Activated CD4-positive, alpha-beta T cell treated with anti-CD3 and anti-CD28 coated beads, Interleukin-2, amount 50 U/mL, for 16 hours (primary cell): ENCODE measurements around the gene PARP2.
"Not testable (repeated sequence)": the region's sequence is repeated elsewhere in the genome, so short reads cannot be mapped to it uniquely, and the experiment has no call there.

Experiments
- DNase-seq: peaks from one replicate; pipeline ENCODE4 v3.0.0-alpha.2; 2020

Gene PARP2

GRCh38 chr14:20343092-20343861 is at the start of gene PARP2:
TSS of gene PARP2 (plus strand) at chr14:20343635. CDS start at chr14:20343642, 7 bp downstream.
- peak; percentile 99 for DNase-seq

- DNase-seq: no peak
Observed at GRCh38 chr14:20294636-20295035, 48.8 kb upstream of the PARP2 start.

DNA sequence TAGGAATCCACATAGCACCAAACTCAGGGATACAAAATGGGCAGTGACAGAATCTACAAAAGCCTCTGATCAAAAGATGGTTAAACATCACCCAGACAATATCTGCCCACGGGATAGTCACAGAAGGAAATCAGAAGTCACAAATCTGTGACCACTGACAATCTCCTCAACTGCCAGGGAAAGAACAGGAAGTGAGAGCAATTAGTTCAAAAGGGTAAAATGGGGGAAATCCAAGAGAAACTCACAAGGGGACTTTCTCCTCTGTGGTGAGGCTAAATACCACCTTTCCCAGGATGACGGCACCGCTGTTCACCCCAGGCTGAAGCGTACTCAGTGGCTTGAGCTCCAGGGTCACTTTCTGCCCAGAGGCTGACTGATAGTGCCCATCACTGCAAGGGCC is 48.4 kb upstream of the PARP2 start:
- peak; percentile 8 for DNase-seq

DNA sequence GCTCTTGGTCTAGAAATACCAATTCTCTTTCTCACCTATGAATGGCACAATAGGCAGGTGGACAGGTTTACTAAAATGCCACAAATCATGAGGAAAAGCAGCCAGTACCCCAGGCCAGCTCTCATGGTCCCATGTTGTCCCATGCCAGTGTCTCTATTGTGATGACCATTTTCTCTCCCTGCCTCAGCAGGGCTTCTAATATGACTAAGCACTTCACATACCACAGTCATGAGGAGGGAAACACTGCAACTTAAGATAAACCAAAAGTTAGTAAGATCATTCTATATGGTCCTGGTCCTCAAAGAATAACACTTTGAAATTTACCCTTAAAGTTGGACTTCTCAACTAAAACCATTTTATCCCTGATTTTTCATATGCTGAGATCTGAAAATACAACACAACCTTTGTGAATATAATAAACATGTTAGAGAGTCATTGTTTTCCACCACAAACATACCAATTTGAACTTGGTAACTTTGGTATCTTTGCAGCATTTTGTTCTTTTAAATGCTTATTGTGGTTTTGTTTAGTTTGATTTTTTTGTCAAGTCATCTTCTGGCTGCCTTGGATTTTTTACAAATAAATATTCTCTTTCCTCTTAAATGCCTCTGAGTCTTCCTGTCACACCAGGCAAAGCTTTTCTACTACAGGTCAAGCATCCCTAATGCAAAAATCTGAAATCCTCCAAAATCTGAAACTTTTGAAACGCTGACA is 41.2 kb upstream of the PARP2 start:
- DNase-seq: peak; percentile 20

- DNase-seq: peak; percentile 89
Observed at GRCh38 chr14:20305265-20306078, 38.0 kb upstream of the PARP2 start, which contains the start of gene TTC5. TSS of gene TTC5 (minus strand) at chr14:20305951. CDS start at chr14:20305937, 14 bp downstream.

- no peak for DNase-seq
Observed at GRCh38 chr14:20306079-20306423, 37.4 kb upstream of the PARP2 start.

DNA sequence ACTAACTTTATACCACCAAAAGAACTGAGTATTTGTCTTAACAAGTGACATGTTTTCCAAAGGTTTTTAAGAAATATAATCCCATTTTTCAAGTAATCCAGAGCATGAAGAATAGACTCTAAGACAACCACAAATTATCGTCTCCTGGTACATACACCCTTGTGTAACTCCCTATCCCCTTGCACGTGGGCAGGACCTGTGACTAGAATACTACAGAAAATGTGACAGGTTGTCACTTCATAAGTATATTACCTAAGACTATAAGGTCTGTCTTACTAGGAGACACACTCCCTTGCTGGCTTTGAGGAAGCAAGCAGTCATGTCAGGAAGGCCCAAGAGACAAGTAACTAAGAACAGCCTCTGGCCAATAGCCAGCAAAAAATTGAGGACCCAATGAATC is 29.4 kb upstream of the PARP2 start:
- DNase-seq: no peak

DNA sequence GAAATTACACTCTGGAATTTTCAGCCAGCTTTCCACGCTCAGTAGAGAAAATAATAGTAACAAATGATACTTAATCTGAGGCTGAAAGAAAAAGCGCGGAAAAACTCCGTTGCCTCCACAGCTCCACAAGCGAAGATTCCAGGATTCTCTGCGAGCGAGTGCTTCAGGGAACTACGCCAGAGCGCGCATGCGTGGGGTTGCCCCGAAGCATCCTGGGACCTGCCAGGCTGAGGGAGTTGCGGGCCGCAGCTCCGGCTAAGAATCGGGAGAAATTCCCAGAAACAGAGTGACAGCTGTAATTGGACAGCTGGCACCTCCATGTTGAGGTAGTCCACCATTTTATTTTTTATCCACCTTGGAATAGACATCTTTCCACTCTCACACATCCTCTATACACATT is 25.7 kb upstream of the PARP2 start:
- DNase-seq: no peak

- peak; percentile 76 for DNase-seq
Observed at GRCh38 chr14:20327005-20327869, 16.2 kb upstream of the PARP2 start.

DNA sequence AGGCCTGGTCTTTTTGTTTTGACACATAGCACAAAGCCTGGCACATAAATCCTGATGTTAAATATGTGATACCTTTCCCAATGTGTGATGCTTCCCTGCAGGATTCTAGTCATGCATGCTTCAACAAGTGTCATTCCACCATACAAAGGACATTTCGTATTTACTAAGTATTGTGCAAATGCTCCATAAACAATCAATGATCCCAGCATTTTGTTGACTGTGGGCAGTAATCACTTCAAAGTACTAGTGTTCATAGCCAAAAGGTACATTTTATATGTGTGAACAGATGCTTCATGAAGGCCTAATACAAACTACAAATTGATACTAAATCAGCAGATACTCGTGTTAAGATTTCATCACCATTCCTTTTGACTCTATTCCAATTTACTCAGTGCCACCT is 14.7 kb upstream of the PARP2 start:
- no peak for DNase-seq

- DNase-seq: no peak
Observed at GRCh38 chr14:20329355-20329754, 14.1 kb upstream of the PARP2 start.

GRCh38 chr14:20331053-20331613 is 12.3 kb upstream of the PARP2 start:
- DNase-seq: peak; percentile 21

- no peak for DNase-seq
Observed at GRCh38 chr14:20332431-20332787, 11.0 kb upstream of the PARP2 start.

- DNase-seq: peak; percentile 92
Observed at GRCh38 chr14:20332788-20333493, 10.5 kb upstream of the PARP2 start, which contains the start of gene CCNB1IP1. TSS of gene CCNB1IP1 (minus strand) at chr14:20333279. CDS start at chr14:20316523, 16,756 bp downstream.

DNA sequence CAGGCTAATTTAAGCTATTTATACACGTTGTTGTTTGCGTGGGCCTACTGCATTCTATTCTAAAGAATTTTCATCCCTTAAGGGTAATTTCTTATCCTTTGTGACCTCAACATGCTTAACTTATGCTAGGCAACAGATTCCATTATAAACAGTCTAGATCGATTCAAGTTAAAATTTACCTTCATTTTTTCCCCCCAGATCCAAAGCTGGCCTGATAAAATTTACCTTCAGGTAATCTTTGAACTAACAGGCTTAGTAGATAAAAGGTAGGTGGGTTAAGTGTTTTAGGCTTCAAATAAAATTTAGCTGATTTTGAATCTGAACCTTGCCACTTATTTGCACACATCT is 10.0 kb upstream of the PARP2 start:
- no peak for DNase-seq

DNA sequence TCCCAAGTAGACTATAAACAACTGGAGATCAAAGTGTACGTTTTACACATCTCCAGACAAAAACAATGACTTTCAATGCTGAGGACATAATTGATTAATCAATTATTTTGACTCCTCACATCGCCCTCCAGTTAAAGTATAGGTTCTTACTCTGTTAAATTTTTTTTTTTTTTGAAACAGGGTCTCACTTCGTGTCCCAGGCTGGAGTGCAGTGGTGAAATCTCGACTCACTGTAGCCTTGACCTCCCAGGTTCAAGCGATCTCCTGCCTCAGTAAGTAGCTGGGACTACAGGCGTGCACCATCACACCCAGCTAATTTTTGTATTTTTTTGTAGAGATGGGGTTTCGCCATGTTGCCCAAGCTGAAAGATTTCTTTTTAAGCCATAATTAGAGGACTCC is 9.4 kb upstream of the PARP2 start:
- no peak for DNase-seq

DNA sequence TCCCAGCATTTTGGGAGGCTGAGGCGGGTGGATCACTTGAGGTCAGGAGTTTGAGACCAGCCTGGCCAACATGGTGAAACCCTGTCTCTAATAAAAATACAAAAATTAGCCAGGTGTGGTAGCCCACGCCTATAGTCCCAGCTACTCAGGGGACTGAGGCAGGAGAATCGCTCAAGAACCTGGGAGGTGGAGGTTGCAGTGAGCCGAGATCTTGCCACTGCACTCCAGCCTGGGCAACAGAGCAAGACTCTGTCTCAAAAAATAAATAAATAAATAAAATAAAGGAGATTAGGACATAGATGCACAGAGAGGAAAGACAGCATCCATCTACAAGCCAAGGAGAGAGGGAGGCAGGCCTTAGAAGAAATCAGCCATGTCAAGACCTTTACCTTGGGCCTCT is 2.4 kb upstream of the PARP2 start:
- not testable (repeated sequence) for DNase-seq

GRCh38 chr14:20341646-20342045 is 1.8 kb upstream of the PARP2 start:
- DNase-seq: no peak

GRCh38 chr14:20343862-20344220 is 406 bp downstream of the PARP2 start:
- DNase-seq: no peak

GRCh38 chr14:20345366-20345765 is 1.9 kb downstream of the PARP2 start:
- no peak for DNase-seq

DNA sequence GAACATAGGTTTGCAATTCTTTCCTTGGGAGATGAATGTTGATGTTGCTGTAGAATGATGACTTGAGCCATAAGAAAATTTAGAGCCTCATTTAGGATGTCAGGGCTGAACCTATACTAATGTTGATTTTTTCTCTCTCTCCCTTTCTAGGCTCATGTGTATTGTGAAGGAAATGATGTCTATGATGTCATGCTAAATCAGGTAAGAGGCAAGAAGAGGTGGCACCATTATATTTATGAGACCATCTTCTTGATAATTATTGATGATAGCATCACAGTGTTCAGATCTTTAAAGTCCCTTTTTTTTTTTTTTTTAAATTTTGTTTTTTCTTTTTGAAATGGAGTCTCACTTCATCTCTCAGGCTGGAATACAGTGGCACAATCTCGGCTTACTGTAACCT is 3.3 kb downstream of the PARP2 start:
- DNase-seq: no peak

DNA sequence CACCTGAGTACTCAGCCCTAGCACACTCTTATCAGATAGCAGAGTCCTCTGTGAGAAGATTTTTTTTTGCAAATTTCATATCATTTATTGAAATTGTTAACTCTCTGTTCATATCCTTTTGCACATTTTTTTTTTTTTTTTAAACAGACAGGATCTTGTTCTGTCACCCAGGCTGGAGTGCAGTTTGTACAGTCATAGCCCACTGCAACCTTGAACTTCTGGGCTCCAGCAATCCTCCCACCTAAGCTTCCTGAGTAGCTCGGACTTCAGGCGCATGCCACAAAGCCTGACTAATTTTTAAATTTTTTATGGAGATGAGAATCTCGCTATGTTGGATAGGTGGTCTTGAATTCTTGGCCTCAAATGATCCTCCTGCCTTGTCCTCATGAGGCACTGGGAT is 4.3 kb downstream of the PARP2 start:
- DNase-seq: no peak
